Measurements from ENCODE around the gene NINJ1. TPM values are rescaled to one million over a fixed set of nuclear protein-coding genes. Genes with fewer than 3 reads are reported as not detected.
A peak's percentile ranks its signal among the peaks of the same experiment; 100 is the strongest.

NINJ1 gene
- 100 to 1,000 TPM in 2 of 5 donors, 10 to 100 TPM in 2, 1 to 10 TPM in 1; 9.3 to 153 (median 30.0) TPM for total RNA-seq
- polyA plus RNA-seq = 10 to 100 TPM; 34.2 to 63.3 (median 35.0) TPM
- long read RNA-seq, donor 1, transcript NINJ1-201 (4 exons, 1,281 nt) = major isoform, 8 of 9 reads
- long read RNA-seq, donor 1, partial matches to known transcripts = 0 of 9 reads
- long read RNA-seq, donor 1, other reads (novel, unspliced or antisense) = 0 of 9 reads
- long read RNA-seq, donor 2, transcript NINJ1-201 (4 exons, 1,281 nt) = major isoform, 16 of 18 reads
- long read RNA-seq, donor 2, partial matches to known transcripts = 0 of 18 reads
- long read RNA-seq, donor 2, other reads (novel, unspliced or antisense) = 0 of 18 reads
- long read RNA-seq, donor 3, transcript NINJ1-204 (2 exons, 2,026 nt) = major isoform, 5 of 9 reads
- long read RNA-seq, donor 3, partial matches to known transcripts = 0 of 9 reads
- long read RNA-seq, donor 3, other reads (novel, unspliced or antisense) = 0 of 9 reads
- long read RNA-seq, donor 4 = 0 reads
- long read RNA-seq, donor 5, transcript NINJ1-201 (4 exons, 1,281 nt) = major isoform, 16 of 31 reads
- long read RNA-seq, donor 5, partial matches to known transcripts = 7 of 31 reads
- long read RNA-seq, donor 5, other reads (novel, unspliced or antisense) = 0 of 31 reads
- long read RNA-seq, donor 6, transcript NINJ1-201 (4 exons, 1,281 nt) = major isoform, 38 of 39 reads
- long read RNA-seq, donor 6, partial matches to known transcripts = 0 of 39 reads
- long read RNA-seq, donor 6, other reads (novel, unspliced or antisense) = 0 of 39 reads
- long read RNA-seq, donor 7, transcript NINJ1-201 (4 exons, 1,281 nt) = major isoform, 23 of 49 reads
- long read RNA-seq, donor 7, transcript NINJ1-204 (2 exons, 2,026 nt) = minor isoform, 5 of 49 reads
- long read RNA-seq, donor 7, partial matches to known transcripts = 20 of 49 reads
- long read RNA-seq, donor 7, other reads (novel, unspliced or antisense) = 0 of 49 reads
- long read RNA-seq, donor 8, transcript NINJ1-201 (4 exons, 1,281 nt) = major isoform, 16 of 27 reads
- long read RNA-seq, donor 8, transcript NINJ1-204 (2 exons, 2,026 nt) = minor isoform, 5 of 27 reads
- long read RNA-seq, donor 8, partial matches to known transcripts = 6 of 27 reads
- long read RNA-seq, donor 8, other reads (novel, unspliced or antisense) = 0 of 27 reads
- long read RNA-seq, donor 9, transcript NINJ1-201 (4 exons, 1,281 nt) = major isoform, 6 of 10 reads
- long read RNA-seq, donor 9, partial matches to known transcripts = 0 of 10 reads
- long read RNA-seq, donor 9, other reads (novel, unspliced or antisense) = 0 of 10 reads
- long read RNA-seq, donor 10, transcript NINJ1-201 (4 exons, 1,281 nt) = major isoform, 10 of 10 reads
- long read RNA-seq, donor 10, partial matches to known transcripts = 0 of 10 reads
- long read RNA-seq, donor 10, other reads (novel, unspliced or antisense) = 0 of 10 reads

GRCh38 chr9:93134015-93134739 lies at the start of gene NINJ1:
Gene NINJ1 (minus strand): TSS chr9:93134251. CDS start chr9:93134217, 34 bp downstream.
- Histone ChIP-seq H3K27ac (peak within 1 kb of the TSS; percentile 96 to 99 (median 96)), H3K27me3 (no peaks in the 10 kb centered on the region), H3K4me1 (peaks cover 53 to 73% (median 67%) of the 10 kb centered on the region in 4 donors), H3K36me3 (no peaks in the 10 kb centered on the region), H3K9me3 (no peaks in the 10 kb centered on the region), H3K4me3 (peak within 1 kb of the TSS; percentile 67 to 88 (median 82))
- intact Hi-C loops (cut with DNase I; ENCODE audit: low total_unique reads) = no loop called here
- DNase-seq = peak; percentile 79 to 95
- TF ChIP-seq POLR2AphosphoS5 (IDR thresholded peaks at IDR 0.05) (peak in 2 of 3 donors; percentile 65 to 87), POLR2A (IDR thresholded peaks at IDR 0.05) (no peak)
- 0 to 1% (median 1%) methylated on average over 6 to 78 of the region's 78 CpGs for whole genome bisulfite sequencing, 5 donors

- intact Hi-C loops (cut with DNase I; ENCODE audit: low total_unique reads) = no loop called here
- Histone ChIP-seq H3K27ac (peak overlapping the region in 4 of 5 donors; percentile 40 to 82 (median 58)), H3K36me3 (no peaks in the 10 kb centered on the region), H3K27me3 (peaks cover 0 to 42% (median 9%) of the 10 kb centered on the region in 3 donors), H3K9me3 (no peaks in the 10 kb centered on the region), H3K4me3 (peak overlapping the region; percentile 63 to 71 (median 68)), H3K4me1 (peaks cover 36 to 63% (median 56%) of the 10 kb centered on the region in 4 donors)
- WGBS, 5 donors = 78 to 92% (median 83%) methylated on average over 5 of the region's 5 CpGs
- DNase-seq = no peak
- TF ChIP-seq POLR2AphosphoS5 (IDR thresholded peaks at IDR 0.05) (no peak), CTCF (IDR thresholded peaks at IDR 0.05) (no peak)
Observed at GRCh38 chr9:93183131-93183662, 49.1 kb upstream of the NINJ1 start.

- peaks cover 30 to 57% (median 50%) of the 10 kb centered on the region in 4 donors for H3K4me1 ChIP-seq
- peaks cover 0 to 42% (median 9%) of the 10 kb centered on the region in 3 donors for H3K27me3 ChIP-seq
- WGBS, 5 donors = 19 to 47% (median 25%) methylated on average over 6 of the region's 6 CpGs
- no peak overlapping the region for H3K4me3 ChIP-seq
- H3K36me3 ChIP-seq = no peaks in the 10 kb centered on the region
- H3K9me3 ChIP-seq = no peaks in the 10 kb centered on the region
- TF ChIP-seq EP300 (IDR thresholded peaks at IDR 0.05) (no peak), POLR2A (IDR thresholded peaks at IDR 0.05) (no peak), POLR2AphosphoS5 (IDR thresholded peaks at IDR 0.05) (no peak), CTCF (IDR thresholded peaks at IDR 0.05) (no peak)
- DNase-seq = peak in 1 of 2 donors; percentile 92
- H3K27ac ChIP-seq = peak overlapping the region in 3 of 5 donors; percentile 40 to 50 (median 42)
- intact Hi-C loops (cut with DNase I; ENCODE audit: low total_unique reads) = no loop called here
Observed at GRCh38 chr9:93182572-93182971, 48.5 kb upstream of the NINJ1 start.
